Endothelial cell of hepatic sinusoid (primary cell): ENCODE data around the gene PPP4C.
"Not testable (repeated sequence)": the region's sequence is repeated elsewhere in the genome, so short reads cannot be mapped to it uniquely, and the experiment has no call there.

ENCODE experiments used
- in situ Hi-C: cut with HindIII; loops from 2 replicates; pipeline ENCODE4 v1.10.0; 2017; ENCODE audit warnings: low sequenced_read_pairs

Gene PPP4C

DNA sequence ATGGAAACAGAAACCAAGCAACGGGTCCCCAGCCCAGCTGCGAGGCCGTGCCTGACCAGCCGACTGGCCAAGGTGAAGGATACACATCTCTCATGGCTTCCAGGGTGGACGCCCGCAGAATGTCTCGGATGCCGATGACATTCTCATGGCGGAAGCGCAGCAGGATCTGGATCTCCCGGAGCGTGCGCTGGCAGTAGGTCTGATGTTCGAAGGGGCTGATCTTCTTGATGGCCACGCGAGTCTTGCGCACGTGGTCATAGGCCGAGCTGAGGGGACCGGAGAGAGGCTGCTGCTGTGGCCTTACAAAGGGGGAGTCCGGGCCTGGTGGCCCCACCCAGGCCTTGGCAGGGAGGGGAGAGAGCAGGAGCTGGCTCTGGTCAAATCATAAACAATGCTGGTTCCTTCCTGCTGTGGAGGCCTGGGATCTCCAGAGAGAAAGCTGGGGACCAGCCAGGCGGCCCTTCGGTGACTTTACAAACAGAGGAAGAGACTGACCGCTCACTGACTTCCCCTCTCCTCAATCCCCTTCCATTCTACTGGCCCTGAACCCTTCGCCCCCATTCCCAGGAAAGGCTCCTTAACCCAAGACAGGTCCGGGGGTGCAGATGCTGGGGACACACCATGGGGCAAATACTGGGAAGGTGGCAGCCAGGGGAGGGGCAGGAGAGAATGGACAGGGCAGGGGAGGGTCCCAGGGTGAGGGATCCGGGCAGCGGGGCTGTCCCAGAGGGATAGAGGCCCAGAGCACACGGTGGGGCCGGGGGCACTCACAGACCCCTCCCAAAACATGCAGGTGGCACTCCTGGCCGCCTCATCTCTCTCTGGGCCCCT lies 46.2 kb downstream of the PPP4C start:
- in situ Hi-C loops, result no loop called here

DNA sequence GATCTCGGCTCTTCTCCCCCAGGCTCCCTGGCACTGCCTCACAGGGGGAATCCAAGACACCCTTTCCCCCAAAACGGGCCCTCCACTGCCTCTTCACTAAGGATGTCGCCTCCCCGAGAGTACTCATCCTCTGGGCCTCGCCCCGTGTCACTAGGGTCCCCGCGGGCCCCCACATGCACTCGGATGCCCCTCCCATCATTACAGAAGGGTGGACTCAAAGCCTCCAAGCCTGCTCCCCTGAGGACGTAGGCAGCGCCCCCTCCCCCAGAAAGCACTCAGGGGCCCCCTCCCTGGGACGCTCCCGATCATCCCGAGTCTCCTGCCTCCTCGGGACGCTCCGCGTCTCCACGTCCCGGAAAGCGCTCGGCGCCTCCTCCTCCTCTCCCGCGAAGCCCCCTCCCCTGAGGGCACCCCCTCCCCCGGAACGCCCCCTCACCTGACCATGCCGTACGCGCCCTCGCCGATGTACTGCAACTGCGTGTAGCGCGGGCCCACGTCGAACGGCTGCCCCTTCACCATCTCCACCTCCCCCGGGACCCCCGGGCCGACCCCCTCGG lies 46.9 kb downstream of the PPP4C start:
- in situ Hi-C loops, result no loop called here

GRCh38 chr16:30124985-30125379 lies 49.2 kb downstream of the PPP4C start:
- in situ Hi-C loops, result no loop called here

DNA sequence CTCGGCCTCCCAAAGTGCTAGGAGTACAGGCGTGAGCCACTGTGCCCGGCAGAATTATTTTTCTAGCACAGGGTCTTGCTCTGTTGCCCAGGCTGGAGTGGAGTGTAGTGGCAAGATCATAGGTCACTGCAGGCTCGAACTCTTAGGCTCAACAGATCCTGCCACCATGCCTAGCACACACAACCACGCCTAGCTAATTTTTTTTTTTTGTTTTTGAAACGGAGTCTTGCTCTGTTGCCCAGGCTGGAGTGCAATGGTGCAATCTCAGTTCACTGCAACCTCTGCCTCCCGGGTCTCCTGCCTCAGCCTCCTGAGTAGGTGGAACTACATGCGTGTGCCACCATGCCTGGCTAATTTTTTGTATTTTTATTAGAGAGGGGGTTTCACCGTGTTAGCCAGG lies 49.9 kb downstream of the PPP4C start:
- in situ Hi-C loops, result not testable (repeated sequence)

DNA sequence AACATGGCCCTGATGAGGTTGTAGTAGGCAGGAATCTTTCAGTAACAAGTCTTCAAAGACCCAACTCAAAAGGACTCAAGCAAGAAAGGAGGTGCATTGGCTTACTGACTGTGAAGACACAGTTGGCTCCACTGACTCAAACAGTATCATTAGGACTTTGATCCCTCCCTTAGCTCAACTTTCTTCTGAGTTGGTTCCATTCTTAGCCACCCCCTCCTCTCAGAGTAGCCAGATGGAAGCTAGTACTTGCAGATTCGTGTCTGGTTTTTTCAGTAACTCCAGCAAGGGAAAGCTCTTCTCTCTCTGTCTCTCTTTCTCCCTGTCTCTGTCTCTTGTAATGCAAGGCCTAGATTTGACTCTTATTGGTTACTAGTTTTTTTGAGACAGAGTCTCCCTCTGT lies 52.2 kb downstream of the PPP4C start:
- in situ Hi-C loops, result no loop called here

- in situ Hi-C loops, result no loop called here
Measured at GRCh38 chr16:30131869-30132475, 56.2 kb downstream of the PPP4C start.

DNA sequence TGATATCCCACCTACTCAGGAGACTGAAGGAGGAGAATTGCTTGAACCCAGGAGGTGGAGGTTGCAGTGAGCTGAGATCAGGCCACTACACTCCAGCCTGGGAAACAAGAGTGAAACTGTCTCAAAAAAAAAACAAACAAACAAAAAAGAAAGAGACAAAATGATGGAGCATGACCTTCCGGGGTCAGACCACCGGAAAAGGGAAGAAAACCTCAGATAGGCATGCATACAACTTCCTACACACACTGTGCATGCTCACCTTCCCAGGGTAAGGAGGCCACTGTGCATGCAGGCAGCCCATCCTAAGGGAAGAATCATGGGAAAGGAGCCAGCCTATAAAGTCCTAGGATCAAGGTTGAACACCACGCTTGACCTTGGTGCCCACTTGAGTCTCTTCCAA lies 56.8 kb downstream of the PPP4C start:
- in situ Hi-C loops, result no loop called here
